Kidney tubule cell (primary cell): ENCODE data around the gene MYO1D.

ENCODE experiments used
- DNase-seq: peaks from one replicate; pipeline ENCODE4 v3.0.0-alpha.2; 2018; ENCODE audit warnings: low spot score

MYO1D gene

GRCh38 chr17:32569171-32570080, 307.5 kb downstream of the MYO1D start:
- peak; percentile 91 for DNase-seq

- peak; percentile 6 for DNase-seq
These were observed 308.2 kb downstream of the MYO1D start for GRCh38 chr17:32568705-32569104.

GRCh38 chr17:32567511-32567910, 309.4 kb downstream of the MYO1D start:
- DNase-seq = no peak

- DNase-seq = no peak
These were observed 309.8 kb downstream of the MYO1D start for GRCh38 chr17:32567086-32567485.

GRCh38 chr17:32566303-32566702, 310.6 kb downstream of the MYO1D start:
- DNase-seq = no peak

GRCh38 chr17:32565401-32565800, 311.5 kb downstream of the MYO1D start:
- peak; percentile 44 for DNase-seq

- DNase-seq = peak; percentile 37
These were observed 312.6 kb downstream of the MYO1D start for GRCh38 chr17:32564325-32564724.

GRCh38 chr17:32563583-32563982, 313.3 kb downstream of the MYO1D start:
- no peak for DNase-seq

- DNase-seq = no peak
These were observed 317.8 kb downstream of the MYO1D start for GRCh38 chr17:32558997-32559650.

- DNase-seq = no peak
These were observed 318.5 kb downstream of the MYO1D start for GRCh38 chr17:32558326-32558955.

GRCh38 chr17:32555611-32556310, 321.2 kb downstream of the MYO1D start:
- DNase-seq = no peak

- no peak for DNase-seq
These were observed 323.8 kb downstream of the MYO1D start for GRCh38 chr17:32553168-32553567.

- no peak for DNase-seq
These were observed 324.6 kb downstream of the MYO1D start for GRCh38 chr17:32552280-32552679.

- DNase-seq = peak; percentile 82
These were observed 325.6 kb downstream of the MYO1D start for GRCh38 chr17:32551186-32551955.

GRCh38 chr17:32549559-32549958, 327.4 kb downstream of the MYO1D start:
- DNase-seq = no peak

- no peak for DNase-seq
These were observed 330.9 kb downstream of the MYO1D start for GRCh38 chr17:32546031-32546444.

GRCh38 chr17:32542186-32542585, 334.7 kb downstream of the MYO1D start:
- DNase-seq = no peak

- DNase-seq = no peak
These were observed 335.3 kb downstream of the MYO1D start for GRCh38 chr17:32541640-32542039.

GRCh38 chr17:32536736-32537643, 339.9 kb downstream of the MYO1D start:
- DNase-seq = peak; percentile 49

- no peak for DNase-seq
These were observed 343.6 kb downstream of the MYO1D start for GRCh38 chr17:32533296-32533695.
